Mammary epithelial cell (primary cell): ENCODE measurements around the gene RCSD1.

Experiments used
- EZH2 ChIP-seq: IDR thresholded peaks from 2 replicates; pipeline ENCODE4 v1.6.1; 2012; ENCODE audit warnings: low read length, inconsistent platforms, borderline replicate concordance
- TF ChIP-seq, protein P1 (sequence below), 2 donors: IDR thresholded peaks in 1 of 2; conservative IDR thresholded peaks in 1 of 2; 2 replicates each; pipeline ENCODE4 v1.5.1; 2011 to 2012; ENCODE audit warnings: inconsistent platforms in 2 of 2, low read length in 2 of 2, mild to moderate bottlenecking in 2 of 2, control low read depth in 1 of 2, low read depth in 1 of 2; ENCODE audit not compliant: insufficient read depth in 1 of 2; ENCODE audit errors: extremely low read depth in 1 of 2

DNA sequence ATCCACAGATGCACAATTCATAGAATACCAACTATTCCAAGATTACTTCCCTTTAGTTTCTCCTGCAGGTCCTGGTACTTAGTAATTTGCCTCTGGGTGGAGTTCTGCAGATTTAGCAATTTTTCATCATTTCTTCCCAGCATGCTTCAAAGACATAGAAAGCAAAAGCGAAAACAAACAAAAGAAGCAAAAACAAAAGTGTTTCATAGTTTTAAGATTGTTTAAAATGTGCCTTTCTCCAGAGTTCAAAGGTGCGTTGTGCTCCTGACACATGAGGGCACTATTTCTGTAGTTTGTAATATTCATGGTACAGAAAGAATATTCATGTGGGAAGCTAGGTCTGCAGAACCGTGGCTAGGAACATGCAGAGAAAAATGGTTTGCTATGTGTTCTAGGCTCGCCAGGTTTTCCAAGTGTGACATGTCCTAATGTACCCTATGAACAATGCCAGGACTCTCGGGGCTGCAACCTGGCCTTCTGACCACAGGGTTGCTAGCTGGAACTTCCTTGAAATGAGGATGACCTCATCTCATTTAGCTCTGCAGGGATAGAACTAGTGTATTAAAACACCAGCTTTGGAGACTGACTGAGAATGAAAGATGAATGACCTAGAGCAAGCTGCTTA is 30.0 kb upstream of the RCSD1 start:
- TF ChIP-seq, protein P1, sequence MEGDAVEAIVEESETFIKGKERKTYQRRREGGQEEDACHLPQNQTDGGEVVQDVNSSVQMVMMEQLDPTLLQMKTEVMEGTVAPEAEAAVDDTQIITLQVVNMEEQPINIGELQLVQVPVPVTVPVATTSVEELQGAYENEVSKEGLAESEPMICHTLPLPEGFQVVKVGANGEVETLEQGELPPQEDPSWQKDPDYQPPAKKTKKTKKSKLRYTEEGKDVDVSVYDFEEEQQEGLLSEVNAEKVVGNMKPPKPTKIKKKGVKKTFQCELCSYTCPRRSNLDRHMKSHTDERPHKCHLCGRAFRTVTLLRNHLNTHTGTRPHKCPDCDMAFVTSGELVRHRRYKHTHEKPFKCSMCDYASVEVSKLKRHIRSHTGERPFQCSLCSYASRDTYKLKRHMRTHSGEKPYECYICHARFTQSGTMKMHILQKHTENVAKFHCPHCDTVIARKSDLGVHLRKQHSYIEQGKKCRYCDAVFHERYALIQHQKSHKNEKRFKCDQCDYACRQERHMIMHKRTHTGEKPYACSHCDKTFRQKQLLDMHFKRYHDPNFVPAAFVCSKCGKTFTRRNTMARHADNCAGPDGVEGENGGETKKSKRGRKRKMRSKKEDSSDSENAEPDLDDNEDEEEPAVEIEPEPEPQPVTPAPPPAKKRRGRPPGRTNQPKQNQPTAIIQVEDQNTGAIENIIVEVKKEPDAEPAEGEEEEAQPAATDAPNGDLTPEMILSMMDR (conservative IDR thresholded peaks at IDR 0.05 in 1 of 2, IDR thresholded peaks at IDR 0.05 in 1 of 2; ENCODE audit: extremely low read depth in 1 of 2, insufficient read depth in 1 of 2, low read depth in 1 of 2, low read length in 2 of 2) = peak; percentile 59 to 64
- TF ChIP-seq EZH2 = no peak
